Renal cortex interstitium (tissue), 11 donors: ENCODE measurements around the gene OSBP2. TPM values are rescaled to one million over a fixed set of nuclear protein-coding genes. Genes with fewer than 3 reads are reported as not detected.
"Not testable (repeated sequence)": the region's sequence is repeated elsewhere in the genome, so short reads cannot be mapped to it uniquely, and the experiment has no call there.

Source experiments
- DNase-seq, 11 donors: peaks; one replicate each; pipeline ENCODE4 v3.0.0-alpha.2; 2013; ENCODE audit warnings: low read depth in 9 of 11, low spot score in 4 of 11; ENCODE audit errors: extremely low read depth in 1 of 11
- polyA plus RNA-seq, 3 donors: library from polyadenylated mRNA; unstranded; fragments of 120-200 nt; gene quantifications; one replicate each; pipeline ENCODE4 v1.2.1, GENCODE V29; 2013; ENCODE audit not compliant: insufficient read length in 3 of 3

The OSBP2 gene
- polyA plus RNA-seq, 3 donors, result 5.5 to 7.4 (median 5.6) TPM

- no peak for DNase-seq
Observed at GRCh38 chr22:30744224-30744623, 49.5 kb downstream of the OSBP2 start.

DNA sequence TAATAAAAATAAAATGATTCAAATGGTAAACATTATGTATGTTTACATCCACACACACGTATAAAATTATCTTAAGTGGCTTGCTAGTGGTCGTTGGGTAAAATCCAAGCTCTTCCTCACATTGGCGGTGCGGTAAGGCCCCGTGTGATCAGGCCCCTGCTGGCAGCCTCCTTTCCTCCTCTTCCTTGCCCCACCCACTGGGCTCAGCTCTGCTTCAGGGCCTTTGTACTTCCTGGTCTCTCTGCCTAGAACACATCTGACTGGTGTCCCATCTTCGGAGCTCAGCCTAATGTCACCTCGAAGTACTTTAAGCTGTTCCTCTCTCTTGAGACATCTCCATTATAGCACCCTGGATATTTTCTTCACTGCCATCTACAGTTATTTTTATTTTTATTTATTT lies 52.8 kb downstream of the OSBP2 start:
- DNase-seq, result no peak

DNA sequence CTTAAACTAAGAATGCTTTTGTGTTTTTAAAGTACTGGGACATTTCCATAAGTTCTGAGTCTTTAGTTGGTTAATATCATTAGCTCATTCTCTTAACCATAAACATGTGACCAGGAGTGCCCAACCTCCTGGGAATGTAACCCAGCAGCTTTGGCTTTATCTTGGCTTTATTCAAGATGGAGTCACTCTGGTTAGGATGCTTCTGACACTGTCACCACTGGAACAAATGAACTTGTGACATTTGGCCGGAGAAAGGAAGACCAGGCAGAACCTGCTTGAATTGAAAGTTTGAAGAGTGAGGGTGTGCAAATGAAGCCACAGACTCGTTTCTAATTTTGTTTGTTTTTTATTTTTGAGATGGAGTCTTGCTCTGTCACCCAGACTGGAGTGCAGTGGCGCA lies 54.6 kb downstream of the OSBP2 start:
- DNase-seq, result no peak

DNA sequence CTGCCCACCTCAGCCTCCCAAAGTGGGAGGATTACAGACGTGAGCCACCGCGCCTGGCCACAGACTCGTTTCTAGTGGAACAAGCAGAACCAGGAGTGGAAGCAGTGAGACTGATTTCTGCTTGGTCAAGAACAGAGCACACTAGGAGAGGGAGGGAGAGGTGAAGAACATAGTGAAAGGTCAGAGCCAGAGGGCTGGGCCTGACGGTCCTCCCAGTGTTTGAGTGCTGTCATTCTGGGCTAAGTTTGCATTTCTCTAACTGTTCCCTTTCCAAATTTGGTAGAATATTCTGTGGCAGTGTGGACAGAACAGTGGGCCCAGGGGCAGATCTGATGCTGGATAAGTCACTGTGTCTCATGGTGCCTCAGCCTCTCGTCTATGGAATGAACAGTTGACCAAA lies 55.2 kb downstream of the OSBP2 start:
- DNase-seq, result no peak

DNA sequence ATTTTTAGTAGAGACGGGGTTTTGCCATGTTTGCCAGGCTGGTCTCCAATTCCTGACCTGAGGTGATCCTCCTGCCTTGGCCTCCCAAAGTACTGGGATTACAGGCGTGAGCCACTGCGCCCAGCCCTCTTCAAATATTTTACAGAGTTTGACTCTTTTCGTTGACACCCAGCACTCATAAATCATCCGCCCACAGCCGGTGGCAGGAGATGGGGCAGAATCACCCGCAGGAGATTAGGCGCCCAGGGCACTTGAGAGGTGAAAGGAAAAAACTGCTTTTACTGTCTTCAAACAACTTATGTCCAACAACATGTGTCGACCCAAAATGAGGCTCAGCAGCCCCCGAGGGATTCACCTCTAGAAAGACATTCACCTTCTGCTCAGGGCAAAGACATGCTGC lies 56.9 kb downstream of the OSBP2 start:
- no peak for DNase-seq

DNA sequence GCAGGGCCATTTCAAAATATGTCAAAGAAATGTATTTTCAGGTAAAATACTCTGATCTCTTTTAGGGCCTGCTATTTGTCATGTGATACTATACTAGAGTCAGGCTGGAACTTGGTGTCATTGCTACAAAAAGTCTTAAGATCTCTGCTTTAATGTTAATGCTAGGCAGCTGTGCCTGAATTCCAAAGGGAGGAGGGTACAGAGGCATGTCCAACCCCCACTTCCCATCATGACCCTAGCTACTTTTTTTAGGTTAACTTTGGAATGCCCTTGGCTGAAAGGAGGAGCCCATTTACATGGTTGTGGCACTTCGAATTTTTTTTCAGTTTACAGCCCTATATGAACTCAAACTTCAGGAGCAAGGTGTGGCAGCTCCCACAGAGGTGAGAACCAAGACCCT lies 58.1 kb downstream of the OSBP2 start:
- no peak for DNase-seq

GRCh38 chr22:30753701-30754100 lies 59.0 kb downstream of the OSBP2 start:
- DNase-seq, result no peak

DNA sequence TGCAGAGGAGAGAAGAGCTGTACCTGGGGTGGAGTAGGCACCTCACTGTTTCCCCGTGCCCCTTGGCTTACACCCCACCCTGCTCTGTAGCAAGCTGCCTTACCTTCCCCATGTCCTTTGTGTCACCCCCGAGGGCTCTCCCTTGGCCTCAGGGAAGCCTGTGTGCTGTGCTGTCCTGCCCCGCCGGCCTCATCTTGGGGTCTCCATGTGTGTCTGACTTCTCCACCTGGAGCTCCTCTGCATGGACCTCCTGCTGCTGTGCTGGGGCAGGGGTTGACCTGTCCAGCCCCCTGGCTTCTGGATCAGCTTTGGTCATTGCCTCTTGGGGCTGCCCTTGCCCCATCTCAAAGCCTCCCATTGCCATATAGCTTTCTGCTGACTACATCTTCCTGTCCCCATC lies 59.8 kb downstream of the OSBP2 start:
- DNase-seq, result no peak

GRCh38 chr22:30754971-30755758 lies 60.5 kb downstream of the OSBP2 start:
- peak in 10 of 11 donors; percentile 33 to 64 (median 38) for DNase-seq

- DNase-seq, result no peak
Observed at GRCh38 chr22:30755759-30756124, 61.1 kb downstream of the OSBP2 start.

- DNase-seq, result peak in 10 of 11 donors; percentile 42 to 69 (median 60)
Observed at GRCh38 chr22:30763815-30764673, 69.4 kb downstream of the OSBP2 start.

- DNase-seq, result no peak
Observed at GRCh38 chr22:30767661-30768060, 73.0 kb downstream of the OSBP2 start.

DNA sequence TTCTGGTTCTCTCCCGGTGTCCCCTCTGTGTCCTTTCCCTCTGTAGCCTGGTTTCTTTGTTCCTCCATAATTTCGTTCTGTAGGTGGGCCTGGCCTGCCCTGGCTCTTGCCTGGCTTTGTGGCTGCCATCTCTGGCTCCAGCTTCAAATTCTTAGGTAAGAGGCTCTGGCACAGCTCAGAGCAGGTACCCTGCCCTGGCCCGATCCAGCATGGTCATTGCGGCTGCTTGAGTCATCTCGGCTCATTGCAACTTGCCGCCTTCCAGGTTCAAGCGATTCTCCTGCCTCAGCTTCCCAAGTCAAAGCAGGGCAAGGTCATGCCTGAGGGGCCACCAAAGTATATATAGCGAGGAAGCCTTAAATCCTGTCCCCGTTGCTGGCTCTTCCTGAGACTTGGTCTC lies 76.0 kb downstream of the OSBP2 start:
- DNase-seq, result no peak

GRCh38 chr22:30773919-30774318 lies 79.2 kb downstream of the OSBP2 start:
- DNase-seq, result no peak

- no peak for DNase-seq
Observed at GRCh38 chr22:30774566-30774965, 79.9 kb downstream of the OSBP2 start.

GRCh38 chr22:30776476-30776875 lies 81.8 kb downstream of the OSBP2 start:
- DNase-seq, result no peak

GRCh38 chr22:30777146-30777545 lies 82.5 kb downstream of the OSBP2 start:
- not testable (repeated sequence) for DNase-seq

DNA sequence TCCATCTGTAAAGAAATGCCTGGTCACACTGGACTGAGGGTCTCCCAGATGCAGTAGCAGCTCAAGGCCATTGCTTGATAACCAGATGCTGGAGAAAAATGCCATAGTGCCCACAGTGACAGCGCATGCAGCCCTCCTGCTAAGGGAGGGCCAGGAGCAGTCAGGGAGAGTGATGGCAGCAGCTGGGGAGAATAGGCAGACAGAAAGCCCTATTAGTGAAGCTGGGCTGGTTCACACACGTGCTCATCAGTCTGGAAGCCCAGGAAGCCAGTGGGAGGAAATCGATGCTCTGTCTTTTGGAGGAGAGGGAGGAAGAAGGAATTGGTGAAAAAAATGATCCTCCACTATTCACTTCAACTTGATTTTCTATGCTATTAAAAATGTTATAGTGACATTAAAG lies 82.9 kb downstream of the OSBP2 start:
- DNase-seq, result no peak

- DNase-seq, result no peak
Observed at GRCh38 chr22:30778261-30778660, 83.6 kb downstream of the OSBP2 start.

DNA sequence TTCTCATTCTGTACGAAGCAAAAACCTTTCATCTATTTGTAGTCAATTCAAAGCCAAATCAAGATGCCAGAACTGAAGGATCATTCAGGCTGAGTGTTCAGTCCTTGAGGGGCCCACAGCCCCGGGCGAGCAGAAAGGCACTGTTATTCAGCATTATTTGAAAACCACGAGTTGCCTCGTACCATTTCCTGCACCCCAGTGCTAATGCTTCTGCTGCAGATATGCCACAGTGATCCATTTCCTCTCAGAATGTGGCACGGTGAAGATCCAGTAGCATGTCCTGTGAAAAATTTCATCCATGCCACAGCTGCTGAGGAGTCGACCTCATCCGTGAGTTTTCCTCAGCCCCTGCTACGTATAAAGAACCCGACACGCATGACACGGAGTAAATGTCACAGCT lies 85.4 kb downstream of the OSBP2 start:
- no peak for DNase-seq
